Esophagus squamous epithelium (tissue), 4 donors: ENCODE measurements around the gene BABAM2.

Experiments
- POLR2A ChIP-seq, 4 donors: fragments of 450-650 bp; IDR thresholded peaks; one replicate each; pipeline ENCODE4 v1.6.1; 2017; ENCODE audit warnings: antibody characterized with exemption in 4 of 4, mild to moderate bottlenecking in 4 of 4, moderate library complexity in 3 of 4
- TF ChIP-seq, protein P1 (sequence below), 6 experiments: fragments of 450-650 bp in 4 of 6; fragments of 200-600 bp in 2 of 6; sonication (generic) in 2 of 6; IDR thresholded peaks; one replicate each; pipeline ENCODE4 v1.5.1; 2016 to 2019; ENCODE audit warnings: antibody characterized with exemption in 6 of 6, mild to moderate bottlenecking in 4 of 6, moderate library complexity in 4 of 6

DNA sequence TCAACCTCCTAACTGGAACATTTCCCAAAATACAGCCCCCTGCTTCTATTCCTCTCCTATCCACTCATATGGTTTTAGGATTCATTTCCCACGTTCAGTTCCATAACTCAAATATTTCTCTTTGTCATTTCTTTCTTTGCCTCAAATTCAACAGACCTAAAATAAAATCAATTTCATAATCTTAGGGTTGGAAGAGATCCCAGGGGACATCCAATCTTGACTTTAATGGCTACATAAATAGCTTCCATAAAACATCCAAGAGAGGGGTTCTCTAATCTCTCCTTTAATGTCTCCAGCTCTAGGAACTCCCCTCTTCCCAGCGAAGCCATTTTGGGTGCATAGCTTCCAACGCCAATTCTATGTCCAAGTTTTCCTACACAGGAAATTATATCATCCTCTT, 34.1 kb upstream of the BABAM2 start:
- TF ChIP-seq, protein P1, sequence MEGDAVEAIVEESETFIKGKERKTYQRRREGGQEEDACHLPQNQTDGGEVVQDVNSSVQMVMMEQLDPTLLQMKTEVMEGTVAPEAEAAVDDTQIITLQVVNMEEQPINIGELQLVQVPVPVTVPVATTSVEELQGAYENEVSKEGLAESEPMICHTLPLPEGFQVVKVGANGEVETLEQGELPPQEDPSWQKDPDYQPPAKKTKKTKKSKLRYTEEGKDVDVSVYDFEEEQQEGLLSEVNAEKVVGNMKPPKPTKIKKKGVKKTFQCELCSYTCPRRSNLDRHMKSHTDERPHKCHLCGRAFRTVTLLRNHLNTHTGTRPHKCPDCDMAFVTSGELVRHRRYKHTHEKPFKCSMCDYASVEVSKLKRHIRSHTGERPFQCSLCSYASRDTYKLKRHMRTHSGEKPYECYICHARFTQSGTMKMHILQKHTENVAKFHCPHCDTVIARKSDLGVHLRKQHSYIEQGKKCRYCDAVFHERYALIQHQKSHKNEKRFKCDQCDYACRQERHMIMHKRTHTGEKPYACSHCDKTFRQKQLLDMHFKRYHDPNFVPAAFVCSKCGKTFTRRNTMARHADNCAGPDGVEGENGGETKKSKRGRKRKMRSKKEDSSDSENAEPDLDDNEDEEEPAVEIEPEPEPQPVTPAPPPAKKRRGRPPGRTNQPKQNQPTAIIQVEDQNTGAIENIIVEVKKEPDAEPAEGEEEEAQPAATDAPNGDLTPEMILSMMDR (IDR thresholded peaks at IDR 0.05) = no peak
- no peak for TF ChIP-seq POLR2A (IDR thresholded peaks at IDR 0.05)
